Astrocyte of the cerebellum (primary cell): ENCODE results near the gene CCDC73.

Experiments
- DNase-seq: peaks from one replicate; pipeline ENCODE4 v3.0.0-alpha.2; 2011; ENCODE audit warnings: low read depth
- H3K4me3 ChIP-seq: 2 replicates; pipeline ENCODE4 v1.5.1; 2011; ENCODE audit warnings: mild to moderate bottlenecking, low read depth, low read length, moderate library complexity
- CTCF ChIP-seq: IDR thresholded peaks from 2 replicates; pipeline ENCODE4 v1.5.1; 2012; ENCODE audit warnings: low read length, low read depth, moderate library complexity, mild to moderate bottlenecking; ENCODE audit errors: missing control alignments
- in situ Hi-C: cut with HindIII; loops from 2 replicates; pipeline ENCODE4 v1.10.0; 2017; ENCODE audit warnings: low sequenced_read_pairs

The CCDC73 gene

GRCh38 chr11:32833921-32834320 is 39.5 kb upstream of the CCDC73 start:
- no peak for TF ChIP-seq CTCF
- in situ Hi-C loops = no loop called here
- no peak overlapping the region for H3K4me3 ChIP-seq
- DNase-seq = no peak

DNA sequence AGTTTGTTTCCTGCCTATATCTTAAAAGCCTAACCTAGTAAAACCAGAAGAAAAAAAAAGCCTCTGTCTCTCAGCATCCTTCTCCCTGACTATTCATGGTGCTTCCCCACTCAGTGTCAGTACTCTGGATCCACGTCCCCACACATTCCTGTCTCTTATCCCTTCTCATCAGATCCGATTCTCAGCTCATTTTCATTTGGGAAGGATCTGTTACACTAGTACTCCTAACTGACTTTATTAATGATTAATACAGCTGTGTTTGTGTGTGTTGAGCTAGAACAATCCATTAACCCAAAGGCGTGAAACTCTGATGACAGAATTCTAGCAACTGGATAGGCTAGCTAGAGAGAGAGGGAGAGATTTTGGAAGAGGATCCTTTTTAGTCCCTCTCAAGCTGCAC is 36.8 kb upstream of the CCDC73 start:
- TF ChIP-seq CTCF = no peak
- in situ Hi-C loops = no loop called here
- no peak overlapping the region for H3K4me3 ChIP-seq

GRCh38 chr11:32830796-32831195 is 36.3 kb upstream of the CCDC73 start:
- no peak for TF ChIP-seq CTCF
- no peak for DNase-seq
- in situ Hi-C loops = no loop called here
- H3K4me3 ChIP-seq = no peak overlapping the region

More for the DNA sequence above, 36.8 kb upstream of the CCDC73 start:
- DNase-seq = no peak

- in situ Hi-C loops = no loop called here
- no peak for TF ChIP-seq CTCF
- no peak for DNase-seq
- H3K4me3 ChIP-seq = peak overlapping the region; percentile 55
Observed at GRCh38 chr11:32830413-32830738, 35.9 kb upstream of the CCDC73 start.

GRCh38 chr11:32829680-32830412 is 35.4 kb upstream of the CCDC73 start, which contains the start of gene PRRG4:
Gene PRRG4 (plus strand): TSS chr11:32829927. CDS start chr11:32830530, 603 bp downstream.
- H3K4me3 ChIP-seq = peak within 1 kb of the TSS; percentile 55
- DNase-seq = no peak
- in situ Hi-C loops = no loop called here
- no peak for TF ChIP-seq CTCF

DNA sequence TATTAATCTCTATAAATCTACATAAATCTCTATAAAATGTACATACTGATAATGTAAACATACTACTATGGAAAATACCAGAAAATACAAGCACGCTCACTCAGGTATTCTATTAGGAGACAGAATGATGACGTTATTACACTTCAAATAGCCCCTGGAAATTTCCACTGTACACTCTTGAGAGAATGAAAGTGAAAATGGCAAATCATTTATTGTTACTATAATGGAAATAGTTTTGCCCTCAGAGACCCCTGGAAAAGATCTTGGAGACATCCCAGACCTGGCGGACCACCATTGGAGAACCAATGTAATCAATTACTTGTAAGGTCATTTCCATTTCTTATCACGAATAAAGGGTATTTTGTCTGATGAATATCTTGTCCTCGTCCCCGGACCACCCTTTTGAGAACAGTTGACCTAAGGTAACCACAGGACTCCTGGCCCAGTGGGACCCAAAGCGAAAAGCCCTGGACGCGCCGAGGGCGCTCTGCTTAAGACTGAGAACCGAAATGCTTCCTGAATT is 34.8 kb upstream of the CCDC73 start:
- no peak for TF ChIP-seq CTCF
- in situ Hi-C loops = no loop called here
- DNase-seq = no peak
- peak overlapping the region; percentile 55 for H3K4me3 ChIP-seq
